ENCODE measurements around the gene EXOC7. TPM values are rescaled to one million over a fixed set of nuclear protein-coding genes. Genes with fewer than 3 reads are reported as not detected.

The EXOC7 gene
- total RNA-seq, 1 donor from 2014 or later, result 82.2 TPM

DNA sequence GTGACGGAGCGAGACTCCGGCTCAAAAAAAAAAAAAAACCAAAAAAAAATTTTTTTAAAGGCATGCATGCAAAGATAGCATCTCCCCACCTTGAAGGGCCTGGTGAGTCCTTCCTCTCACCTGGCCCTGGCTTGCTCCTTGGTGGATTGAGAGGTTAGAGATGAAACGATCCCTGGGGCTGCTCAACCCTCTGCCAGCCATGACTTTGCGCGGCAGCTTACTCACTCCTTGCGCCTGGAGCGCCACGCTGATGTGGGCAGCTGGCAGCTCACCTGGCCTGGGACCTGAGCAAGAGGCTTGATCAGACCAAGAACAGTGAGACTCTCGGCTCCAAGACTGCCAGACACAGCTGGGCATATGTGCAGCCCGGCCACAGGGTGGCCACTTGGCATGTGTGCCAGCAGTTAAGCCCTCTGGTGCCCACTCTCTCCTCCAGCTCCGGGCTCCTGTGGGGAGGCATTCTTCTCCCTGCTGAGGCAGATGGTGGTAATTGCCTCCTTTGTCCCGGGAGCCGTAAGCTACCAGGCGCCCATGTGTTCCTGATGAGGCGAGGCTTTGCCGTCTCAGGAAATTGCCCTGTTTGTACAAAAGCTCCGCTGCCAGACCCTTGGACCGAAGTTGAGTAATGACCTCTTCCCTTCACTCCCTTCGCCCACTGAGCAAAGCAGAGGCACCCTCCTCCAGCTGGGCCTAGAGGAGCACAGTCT lies 71.4 kb downstream of the EXOC7 start:
- ATAC-seq (no peak), DNase-seq (peak; percentile 17)
- intact Hi-C loops (cut with micrococcal nuclease), result no loop called here

Small RNA genes within 50 kb of the gene (microRNA-seq; reads per million reads assigned to microRNA genes)
- gene MIR6868 (ENCODE audit: borderline number of aligned reads), result 5.9 reads per million

Other genes with a start within 250 kb of the EXOC7 start
- gene WBP2, start 248.5 kb downstream of the EXOC7 start, total RNA-seq, result 152 TPM
- gene TRIM47, start 225.2 kb downstream of the EXOC7 start, total RNA-seq, result 24.4 TPM
- gene TRIM65, start 206.8 kb downstream of the EXOC7 start, total RNA-seq, result 11.4 TPM
- 124 TPM for gene MRPL38, start 198.9 kb downstream of the EXOC7 start, total RNA-seq
- 4.2 TPM for gene FBF1, start 162.7 kb downstream of the EXOC7 start, total RNA-seq
- 101 TPM for gene ACOX1, start 124.6 kb downstream of the EXOC7 start, total RNA-seq
- 6.6 TPM for gene TEN1, start 124.5 kb downstream of the EXOC7 start, total RNA-seq
- gene CDK3, start 102.9 kb downstream of the EXOC7 start, total RNA-seq, result 2.6 TPM
- 0.07 TPM for gene EVPL, start 76.5 kb downstream of the EXOC7 start, total RNA-seq
- 66.1 TPM for gene SRP68, start 31.3 kb downstream of the EXOC7 start, total RNA-seq
- gene GALR2, start 29.0 kb downstream of the EXOC7 start, total RNA-seq, result not detected
- gene ZACN, start 24.6 kb downstream of the EXOC7 start, total RNA-seq, result not detected
- gene FOXJ1, start 37.5 kb upstream of the EXOC7 start, total RNA-seq, result not detected
- 18.0 TPM for gene RNF157, start 136.7 kb upstream of the EXOC7 start, total RNA-seq
- gene UBALD2, start 161.6 kb upstream of the EXOC7 start, total RNA-seq, result 35.4 TPM
- gene QRICH2, start 204.5 kb upstream of the EXOC7 start, total RNA-seq, result 2.7 TPM

All from left ventricle myocardium superior (tissue), 1 donor.